HK-2 (cell line): ENCODE data around the gene MSI2.

Experiments used
- DNase-seq: peaks from one replicate; pipeline ENCODE4 v3.0.0-alpha.2; 2018; ENCODE audit not compliant: unreplicated experiment

The MSI2 gene

GRCh38 chr17:57720386-57721035 lies 464.2 kb downstream of the MSI2 start:
- no peak for DNase-seq

GRCh38 chr17:57721967-57722703 lies 465.8 kb downstream of the MSI2 start:
- no peak for DNase-seq

- no peak for DNase-seq
Measured at GRCh38 chr17:57722704-57723043, 466.4 kb downstream of the MSI2 start.

GRCh38 chr17:57723427-57724025 lies 467.2 kb downstream of the MSI2 start:
- DNase-seq = peak; percentile 64

- DNase-seq = peak; percentile 51
Measured at GRCh38 chr17:57724026-57724728, 467.9 kb downstream of the MSI2 start.

- no peak for DNase-seq
Measured at GRCh38 chr17:57724729-57725125, 468.4 kb downstream of the MSI2 start.

GRCh38 chr17:57726213-57726790 lies 470.0 kb downstream of the MSI2 start:
- DNase-seq = no peak

- DNase-seq = no peak
Measured at GRCh38 chr17:57726838-57727237, 470.5 kb downstream of the MSI2 start.

GRCh38 chr17:57727630-57728175 lies 471.4 kb downstream of the MSI2 start:
- no peak for DNase-seq

- DNase-seq = no peak
Measured at GRCh38 chr17:57730026-57730701, 473.8 kb downstream of the MSI2 start.

- no peak for DNase-seq
Measured at GRCh38 chr17:57732062-57732461, 475.7 kb downstream of the MSI2 start.

GRCh38 chr17:57733085-57733484 lies 476.8 kb downstream of the MSI2 start:
- no peak for DNase-seq
